SJSA1 (cell line): ENCODE results near the gene GET3. TPM values are rescaled to one million over a fixed set of nuclear protein-coding genes. Genes with fewer than 3 reads are reported as not detected.

Experiments
- DNase-seq, 2 experiments: peaks; one replicate each; pipeline ENCODE4 v3.0.0-alpha.2; 2015 to 2020; ENCODE audit warnings: low spot score in 2 of 2, low read depth in 1 of 2
- H3K27ac ChIP-seq: fragments of 250-450 bp; sonication (Bioruptor Pico); 2 replicates; pipeline ENCODE4 v1.5.1; 2020; ENCODE audit warnings: mild to moderate bottlenecking, moderate library complexity
- H3K27me3 ChIP-seq: fragments of 250-450 bp; sonication (Bioruptor Pico); replicated peaks from 2 replicates; pipeline ENCODE4 v1.5.1; 2020; ENCODE audit warnings: mild to moderate bottlenecking, moderate library complexity
- H3K36me3 ChIP-seq: fragments of 250-450 bp; sonication (Bioruptor Pico); 2 replicates; pipeline ENCODE4 v1.5.1; 2020; ENCODE audit warnings: mild to moderate bottlenecking
- H3K4me1 ChIP-seq: fragments of 250-450 bp; sonication (Bioruptor Pico); replicated peaks from 2 replicates; pipeline ENCODE4 v1.6.1; 2021; ENCODE audit warnings: mild to moderate bottlenecking
- H3K4me3 ChIP-seq: fragments of 250-450 bp; sonication (Bioruptor Pico); 2 replicates; pipeline ENCODE4 v1.5.1; 2020; ENCODE audit warnings: mild to moderate bottlenecking
- H3K9me3 ChIP-seq: fragments of 250-450 bp; sonication (Bioruptor Pico); replicated peaks from 2 replicates; pipeline ENCODE4 v1.5.1; 2020; ENCODE audit warnings: mild to moderate bottlenecking
- total RNA-seq: library from RNA; depleted of rRNA; stranded (reverse); fragments of >200 nt; shearing (Covaris generic); gene quantifications from 2 replicates; pipeline ENCODE4 v1.2.3, GENCODE V29; 2014

GET3 gene
- total RNA-seq, 1 experiment from 2014 or later, result 127 TPM

DNA sequence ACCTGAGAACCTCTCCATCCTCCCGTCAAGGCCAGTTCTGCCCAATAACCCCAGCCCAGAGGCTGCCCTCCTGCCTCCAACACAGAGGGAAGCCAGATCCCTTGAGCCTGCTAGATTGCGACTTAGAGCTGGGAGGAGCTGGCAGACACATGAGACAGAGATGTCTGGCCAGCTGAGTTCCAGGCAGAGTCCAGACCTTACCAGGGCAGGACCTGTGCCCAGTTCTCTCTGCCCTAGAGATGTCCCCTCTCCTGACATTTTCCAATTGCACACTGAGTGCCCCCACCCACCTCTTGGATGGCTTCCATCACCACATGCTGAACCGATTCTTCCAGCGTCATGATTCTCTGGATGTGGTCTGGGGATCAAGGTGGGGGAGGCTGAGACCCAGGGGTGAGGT, 35.0 kb downstream of the GET3 start:
- H3K36me3 ChIP-seq, result 0 out of 2 replicates have a peak, but pooled peaks cover 4% of the 10 kb centered on the region
- no peaks in the 10 kb centered on the region for H3K9me3 ChIP-seq
- H3K27ac ChIP-seq, result no peak overlapping the region
- no peaks in the 10 kb centered on the region for H3K27me3 ChIP-seq
- peaks cover 13% of the 10 kb centered on the region for H3K4me1 ChIP-seq
- no peak overlapping the region for H3K4me3 ChIP-seq
- DNase-seq, result no peak

DNA sequence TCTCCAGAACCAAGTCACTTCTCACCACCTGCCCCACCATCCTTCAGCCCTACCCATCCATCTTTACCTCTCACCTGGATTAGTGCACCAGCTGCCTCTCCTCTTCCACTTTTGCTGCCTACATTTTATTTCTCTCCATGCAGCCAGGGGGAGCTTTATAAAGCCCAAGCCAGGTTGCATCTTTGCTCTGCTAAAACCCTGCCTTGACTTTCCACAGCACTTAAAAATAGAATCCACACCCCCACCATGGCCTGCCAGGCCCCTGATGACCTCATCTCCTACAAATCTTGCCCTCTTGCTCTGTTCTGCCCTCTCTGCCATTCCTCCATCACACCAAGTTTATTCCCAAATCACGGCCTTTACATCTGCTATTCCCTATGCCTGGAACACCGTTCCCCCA, 36.3 kb downstream of the GET3 start:
- H3K4me1 ChIP-seq, result peaks cover 21% of the 10 kb centered on the region
- peak; percentile 26 to 47 for DNase-seq
- H3K36me3 ChIP-seq, result 0 out of 2 replicates have a peak, but pooled peaks cover 4% of the 10 kb centered on the region
- no peak overlapping the region for H3K27ac ChIP-seq
- H3K27me3 ChIP-seq, result no peaks in the 10 kb centered on the region
- H3K9me3 ChIP-seq, result no peaks in the 10 kb centered on the region
- no peak overlapping the region for H3K4me3 ChIP-seq

DNA sequence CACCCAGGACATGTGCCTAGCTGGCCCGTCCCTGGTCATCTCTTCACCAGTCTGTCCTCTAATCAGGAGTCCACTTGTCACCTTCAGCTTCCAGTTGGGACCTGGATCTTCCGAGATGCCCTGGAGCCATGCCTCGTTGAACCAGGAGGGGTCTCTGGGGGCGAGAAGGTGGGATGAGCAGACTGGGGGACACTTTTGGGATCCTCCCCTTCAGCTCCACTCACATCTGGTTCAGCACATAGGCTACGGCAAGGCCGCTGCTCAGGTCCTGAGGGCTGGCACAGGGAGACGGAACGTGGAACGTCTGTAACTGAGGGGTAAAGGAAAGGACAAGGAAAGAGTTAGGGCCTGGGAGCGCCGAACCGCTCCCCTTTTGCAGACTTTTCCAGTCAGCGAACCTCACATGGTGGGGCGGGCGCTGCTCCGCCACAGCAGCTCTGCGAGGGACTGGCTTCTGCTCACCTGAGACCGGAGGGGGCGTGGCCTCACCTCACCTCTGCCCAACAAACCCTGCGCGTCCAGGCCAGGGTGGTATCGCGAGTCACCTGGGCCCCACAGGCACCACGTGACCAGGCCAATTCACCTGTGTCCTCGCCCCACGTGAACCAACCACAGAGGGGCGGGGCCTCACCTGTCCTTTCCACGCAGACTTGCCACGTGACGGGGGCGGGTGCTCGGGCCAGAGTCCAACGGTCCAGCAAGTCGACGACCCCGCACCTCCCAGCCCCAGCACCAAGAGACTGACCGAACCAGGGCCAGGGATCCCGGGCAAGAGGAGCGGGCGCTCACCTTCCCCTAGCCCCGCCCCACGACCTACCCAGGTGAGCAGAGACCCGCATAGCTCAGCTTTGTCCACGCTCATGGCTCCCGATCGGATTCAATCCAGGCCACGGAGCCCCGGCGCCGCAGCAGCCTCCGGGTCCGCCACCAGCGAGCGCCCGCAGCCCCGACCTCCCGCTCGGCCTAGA, 37.6 kb downstream of the GET3 start, which contains the start of gene HOOK2:
HOOK2 (minus strand) TSS at position 965 of the 968 bp plus-strand sequence; CDS start at position 862, 103 bp downstream.
- H3K36me3 ChIP-seq, result 0 out of 2 replicates have a peak, but pooled peaks cover 4% of the 10 kb centered on the region
- no peak for DNase-seq
- peak within 1 kb of the TSS; percentile 43 for H3K4me3 ChIP-seq
- H3K27ac ChIP-seq, result no peak within 1 kb of the TSS
- no peaks in the 10 kb centered on the region for H3K9me3 ChIP-seq
- peaks cover 34% of the 10 kb centered on the region for H3K4me1 ChIP-seq
- no peaks in the 10 kb centered on the region for H3K27me3 ChIP-seq

DNA sequence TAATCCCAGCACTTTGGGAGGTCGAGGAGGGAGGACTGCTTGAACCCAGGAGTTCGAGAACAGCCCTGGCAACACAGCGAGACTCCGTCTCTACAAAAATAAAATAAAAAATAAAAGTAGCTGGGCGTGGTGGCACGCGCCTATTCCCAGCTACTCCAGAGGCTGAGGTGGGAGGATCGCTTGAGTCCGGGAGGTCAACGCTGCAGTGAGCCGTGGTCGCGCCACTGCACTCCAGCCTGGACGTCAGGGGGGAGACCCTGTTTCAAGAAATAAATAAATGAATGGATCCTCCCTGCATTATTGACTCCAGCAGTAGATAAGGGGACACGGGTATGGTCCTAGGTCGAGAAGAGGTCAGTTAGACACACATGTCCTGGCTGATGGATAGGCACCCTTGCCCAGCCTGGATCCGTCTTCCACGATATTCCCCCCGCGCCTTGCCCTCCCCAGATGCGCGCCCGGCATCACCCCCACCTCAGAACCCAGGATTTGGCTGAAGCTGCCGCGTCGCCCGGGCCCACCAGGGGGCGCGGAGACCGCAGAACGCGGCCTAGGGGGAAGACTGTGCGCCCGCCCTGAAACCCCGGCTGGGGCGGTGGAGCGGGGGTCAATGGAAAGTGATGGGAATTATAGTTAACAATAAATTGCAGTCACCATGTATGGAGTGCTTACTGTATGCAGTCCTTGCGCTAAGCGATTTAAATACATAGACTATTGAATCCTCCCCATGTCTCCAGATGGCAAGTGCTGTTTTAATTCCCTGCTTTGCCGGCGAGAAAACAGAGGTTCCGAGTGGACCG, 40.1 kb downstream of the GET3 start:
- 0 out of 2 replicates have a peak, but pooled peaks cover 4% of the 10 kb centered on the region for H3K36me3 ChIP-seq
- peak; percentile 80 to 85 for DNase-seq
- peaks cover 39% of the 10 kb centered on the region for H3K4me1 ChIP-seq
- H3K27me3 ChIP-seq, result no peaks in the 10 kb centered on the region
- peak overlapping the region; percentile 42 for H3K4me3 ChIP-seq
- H3K9me3 ChIP-seq, result no peaks in the 10 kb centered on the region
- peak overlapping the region; percentile 62; the same call in 1 of the 2 replicates for H3K27ac ChIP-seq

DNA sequence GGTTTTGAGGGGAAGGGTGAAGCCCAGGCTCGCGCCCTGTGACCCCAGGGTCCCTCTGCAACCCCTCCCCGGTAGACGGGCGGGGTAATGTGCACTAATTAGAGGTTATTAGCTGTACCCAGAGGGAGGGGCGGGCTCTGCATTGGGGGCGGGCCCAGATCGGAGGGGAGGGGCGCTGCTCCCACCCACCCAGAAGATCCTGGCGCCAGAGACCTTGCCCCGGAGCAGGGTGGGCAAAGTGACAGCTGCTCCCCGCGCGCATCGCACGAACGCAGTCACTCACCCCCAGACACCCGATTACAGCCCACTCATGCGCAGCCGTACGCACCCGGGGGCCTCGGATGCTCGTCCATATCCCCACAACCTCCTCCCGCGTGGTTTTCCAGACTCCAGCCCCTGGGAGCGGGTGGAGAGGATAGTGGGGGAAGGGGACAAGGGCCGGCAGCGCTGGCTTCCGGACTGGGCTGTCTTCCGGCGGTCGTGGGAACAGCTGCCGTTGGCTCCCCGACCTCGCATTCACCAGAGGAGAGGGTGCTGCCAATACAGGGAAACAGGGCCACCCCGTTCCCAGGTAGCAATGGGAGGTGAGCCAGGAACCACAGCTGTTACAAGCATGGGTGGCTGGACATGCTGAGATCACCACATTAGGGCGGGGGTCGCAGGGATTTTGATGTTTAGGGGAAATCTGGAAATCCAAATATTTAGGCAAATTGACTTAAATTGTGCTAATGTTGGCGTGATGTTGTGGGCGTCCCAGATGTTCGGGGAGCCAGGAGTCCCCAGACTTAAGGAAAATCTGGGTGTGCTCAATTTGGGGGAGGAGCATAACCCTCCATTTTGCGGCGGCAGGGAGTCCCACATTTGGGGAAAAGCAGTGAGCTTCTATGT, 41.0 kb downstream of the GET3 start:
- Histone ChIP-seq H3K4me1 (peaks cover 48% of the 10 kb centered on the region), H3K4me3 (peak overlapping the region; percentile 42)
- peak; percentile 79 to 85 for DNase-seq

DNA sequence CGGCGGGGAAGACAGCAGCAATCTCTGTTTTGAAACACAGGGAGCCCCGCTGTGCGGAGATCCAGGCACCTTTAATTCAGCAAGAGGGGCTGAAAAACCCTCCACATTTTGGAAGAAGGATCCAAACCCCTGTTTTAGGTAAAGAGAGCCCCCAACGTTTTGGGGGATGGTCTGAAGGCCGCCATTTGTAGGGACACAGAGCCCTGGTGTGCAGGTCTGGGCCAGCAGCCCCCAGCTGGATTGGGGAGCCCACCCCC, 41.5 kb downstream of the GET3 start:
- DNase-seq, result no peak
- H3K27ac ChIP-seq, result peak overlapping the region; percentile 62
- H3K9me3 ChIP-seq, result no peaks in the 10 kb centered on the region
- H3K4me3 ChIP-seq, result peak overlapping the region; percentile 42
- peaks cover 48% of the 10 kb centered on the region for H3K4me1 ChIP-seq
- H3K27me3 ChIP-seq, result no peaks in the 10 kb centered on the region
- H3K36me3 ChIP-seq, result 0 out of 2 replicates have a peak, but pooled peaks cover 4% of the 10 kb centered on the region

More for the DNA sequence above, 41.0 kb downstream of the GET3 start:
- H3K27me3 ChIP-seq, result no peaks in the 10 kb centered on the region
- H3K36me3 ChIP-seq, result 0 out of 2 replicates have a peak, but pooled peaks cover 4% of the 10 kb centered on the region
- peak overlapping the region; percentile 62 for H3K27ac ChIP-seq
- no peaks in the 10 kb centered on the region for H3K9me3 ChIP-seq

DNA sequence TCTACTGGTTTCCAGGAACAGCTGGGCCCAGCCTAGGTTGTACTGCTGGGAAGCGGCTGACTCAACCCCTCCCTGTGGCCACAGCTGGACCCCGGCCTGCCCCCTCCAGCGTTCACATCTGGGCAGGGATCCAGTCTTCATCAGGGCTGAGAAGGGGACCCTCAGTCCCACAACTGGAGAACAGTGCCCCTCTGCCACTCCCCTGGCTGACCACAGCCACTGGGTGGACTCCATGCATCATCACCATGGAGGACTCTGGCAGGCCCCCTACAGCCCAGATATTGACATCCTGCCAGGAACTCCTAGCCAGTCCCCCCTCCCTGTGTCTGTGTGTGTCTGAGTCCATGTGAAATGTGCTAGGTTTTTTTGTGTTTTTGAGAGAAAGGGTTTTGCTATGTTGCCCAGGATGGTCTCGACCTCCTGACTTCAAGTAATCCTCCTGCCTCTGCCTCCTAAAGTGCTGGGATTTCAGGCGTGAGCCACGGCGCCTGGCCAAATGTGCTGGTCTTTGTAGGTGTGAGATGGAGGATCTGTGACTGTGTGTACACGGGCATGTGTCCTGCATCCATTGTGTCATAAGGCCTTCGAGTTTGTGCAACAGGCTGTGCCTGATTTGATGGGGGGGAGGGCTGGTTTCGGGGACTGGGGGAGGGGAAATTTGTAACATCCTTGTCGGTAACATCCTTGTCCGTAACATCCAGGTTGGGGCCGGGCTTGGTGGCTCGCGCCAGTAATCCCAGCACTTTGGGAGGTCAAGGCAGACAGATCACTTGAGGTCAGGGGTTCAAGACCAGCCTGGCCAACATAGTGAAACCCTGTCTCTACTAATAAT, 42.1 kb downstream of the GET3 start:
- Histone ChIP-seq H3K27ac (peak overlapping the region; percentile 62), H3K27me3 (no peaks in the 10 kb centered on the region), H3K36me3 (0 out of 2 replicates have a peak, but pooled peaks cover 4% of the 10 kb centered on the region), H3K9me3 (no peaks in the 10 kb centered on the region), H3K4me3 (no peak overlapping the region), H3K4me1 (peaks cover 52% of the 10 kb centered on the region)
- peak; percentile 65 to 70 for DNase-seq

DNA sequence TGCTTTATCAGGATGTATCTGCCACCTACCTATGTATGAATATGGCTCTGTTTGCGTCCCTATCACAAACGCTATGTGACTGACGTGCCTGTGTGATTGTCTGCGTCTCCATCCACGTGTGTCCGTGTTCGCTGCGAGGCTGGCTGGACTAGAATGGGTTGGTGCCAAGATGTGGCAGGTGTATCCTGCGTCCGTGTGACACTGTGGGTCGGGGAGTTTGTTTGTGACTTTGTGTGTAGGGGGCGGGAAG, 44.8 kb downstream of the GET3 start:
- no peak for DNase-seq
- Histone ChIP-seq H3K27me3 (no peaks in the 10 kb centered on the region), H3K4me3 (peak overlapping the region; percentile 38), H3K9me3 (no peaks in the 10 kb centered on the region), H3K27ac (peak overlapping the region; percentile 77), H3K36me3 (no peaks in the 10 kb centered on the region), H3K4me1 (peaks cover 74% of the 10 kb centered on the region)

DNA sequence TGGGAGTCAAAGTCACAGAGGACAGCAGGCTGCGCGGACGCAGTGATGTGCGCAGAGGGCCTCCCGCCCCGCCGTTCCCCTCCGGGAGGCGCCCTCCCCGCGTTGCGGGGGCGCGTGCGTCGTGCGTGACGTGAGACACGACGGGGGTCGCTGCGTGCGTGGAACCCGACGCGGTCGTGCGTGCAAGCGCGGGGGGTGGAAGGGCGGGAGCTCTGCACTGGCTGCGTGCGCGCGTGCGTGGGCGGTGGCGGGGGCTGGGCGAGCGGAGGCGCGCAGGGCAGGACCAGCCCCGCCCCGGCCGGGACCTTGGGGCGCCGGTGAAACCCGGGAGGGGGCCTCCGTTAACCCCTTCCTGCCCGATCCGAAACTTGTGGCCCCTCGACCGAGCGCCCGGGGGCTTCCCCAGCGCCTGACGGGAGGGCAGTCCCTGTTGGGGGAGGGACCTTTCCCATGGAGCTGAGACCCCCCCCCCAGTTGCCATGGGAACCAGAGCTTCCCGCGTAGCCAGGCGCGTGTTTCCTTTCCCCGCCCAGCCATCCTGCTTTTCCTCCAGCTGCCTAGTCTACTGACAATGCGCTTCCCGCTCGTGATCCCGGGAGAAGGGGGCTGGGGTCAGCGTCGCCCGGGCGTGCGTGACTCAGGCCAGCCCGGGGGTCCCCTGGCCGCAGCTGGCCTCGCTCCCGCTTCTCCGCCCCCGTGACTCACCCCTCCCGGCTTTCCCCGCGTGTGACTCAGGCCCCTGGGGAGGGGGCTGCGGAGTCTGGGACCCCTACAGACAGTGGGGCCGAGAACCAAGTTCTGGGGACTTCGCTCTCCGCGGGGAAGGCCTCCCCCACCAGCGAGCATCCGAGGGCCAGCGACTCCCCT, 45.4 kb downstream of the GET3 start:
- Histone ChIP-seq H3K27ac (peak overlapping the region; percentile 77), H3K4me1 (peaks cover 76% of the 10 kb centered on the region)
- DNase-seq, result peak; percentile 91

DNA sequence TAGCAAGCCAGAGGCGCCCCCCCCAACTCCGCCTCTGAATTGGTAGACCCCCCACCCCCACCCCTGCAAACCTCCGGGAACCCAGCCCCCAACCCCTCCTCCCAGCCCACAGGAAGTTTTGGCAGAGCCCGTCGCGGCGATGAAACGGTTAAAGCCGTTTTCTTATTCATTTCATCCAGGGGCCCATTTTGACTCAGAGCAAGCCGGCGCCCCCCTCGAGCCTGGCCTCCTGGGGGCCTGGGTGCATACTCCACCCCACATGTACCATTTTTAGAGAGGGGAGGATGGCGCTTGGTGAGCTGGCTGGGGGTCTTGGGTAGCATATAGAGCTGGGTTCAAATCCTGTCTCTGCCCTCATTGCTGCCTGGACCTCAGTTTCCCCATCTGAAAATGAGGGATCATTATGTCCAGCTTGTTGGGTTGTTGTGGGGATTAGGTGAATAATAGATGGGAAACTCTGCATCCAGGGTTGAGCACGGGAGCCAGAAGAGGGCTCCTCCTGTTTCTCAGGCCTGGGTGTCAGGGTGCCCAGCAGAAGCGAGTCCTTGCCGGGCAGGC, 46.1 kb downstream of the GET3 start:
- H3K36me3 ChIP-seq, result no peaks in the 10 kb centered on the region
- peak overlapping the region; percentile 77 for H3K27ac ChIP-seq
- DNase-seq, result peak; percentile 65 to 68
- no peaks in the 10 kb centered on the region for H3K9me3 ChIP-seq
- H3K4me3 ChIP-seq, result peak overlapping the region; percentile 38
- H3K4me1 ChIP-seq, result peaks cover 80% of the 10 kb centered on the region
- H3K27me3 ChIP-seq, result no peaks in the 10 kb centered on the region

More for the DNA sequence above, 45.4 kb downstream of the GET3 start:
- Histone ChIP-seq H3K9me3 (no peaks in the 10 kb centered on the region), H3K36me3 (no peaks in the 10 kb centered on the region), H3K27me3 (no peaks in the 10 kb centered on the region), H3K4me3 (peak overlapping the region; percentile 38)

DNA sequence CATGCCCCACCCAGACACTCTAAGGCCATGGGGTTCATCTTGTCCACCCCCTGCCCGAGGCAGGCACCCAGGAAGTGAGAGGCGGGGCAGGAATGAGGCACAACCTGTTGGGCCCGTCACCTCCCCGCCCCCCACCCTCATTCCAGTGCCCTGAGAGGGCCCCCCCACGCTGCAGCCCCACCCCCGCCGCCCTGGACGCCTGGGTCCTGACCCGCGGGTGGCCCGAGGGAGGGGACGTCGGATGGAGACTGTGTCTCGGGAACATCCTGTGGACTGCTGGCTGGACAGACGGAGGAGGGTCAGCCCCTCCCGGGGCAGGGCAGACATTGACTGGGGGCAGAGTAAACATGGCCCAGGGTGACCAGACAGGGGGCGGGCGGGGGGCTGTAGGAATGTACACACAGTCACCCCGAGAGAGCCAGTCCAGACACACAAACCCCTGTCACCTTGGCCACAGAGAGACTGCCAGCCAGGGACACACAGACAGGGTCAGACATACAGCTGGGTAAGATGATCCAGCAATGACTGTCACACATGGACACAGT, 46.6 kb downstream of the GET3 start:
- Histone ChIP-seq H3K4me1 (peaks cover 80% of the 10 kb centered on the region), H3K36me3 (no peaks in the 10 kb centered on the region), H3K9me3 (no peaks in the 10 kb centered on the region), H3K27me3 (no peaks in the 10 kb centered on the region), H3K27ac (peak overlapping the region; percentile 77), H3K4me3 (no peak overlapping the region)
- peak in 1 of 2 experiments; percentile 83 for DNase-seq
